H9 (cell line): Measurements from ENCODE around the gene PHACTR1. TPM values are rescaled to one million over a fixed set of nuclear protein-coding genes. Genes with fewer than 3 reads are reported as not detected.

Experiments
- DNase-seq: peaks from one replicate; pipeline ENCODE4 v3.0.0-alpha.2; 2017
- H2AFZ ChIP-seq: one replicate; pipeline ENCODE4 v1.6.1; 2013; ENCODE audit warnings: mild to moderate bottlenecking, low read length, control low read depth, moderate library complexity
- H2AK5ac ChIP-seq: 2 replicates; pipeline ENCODE4 v1.6.1; 2013; ENCODE audit warnings: low read length, control low read depth, mixed read lengths; ENCODE audit not compliant: insufficient read length
- H2BK120ac ChIP-seq: one replicate; pipeline ENCODE4 v1.6.1; 2013; ENCODE audit warnings: low read depth, mild to moderate bottlenecking, low read length, control low read depth, inconsistent platforms; ENCODE audit not compliant: poor library complexity, severe bottlenecking
- H2BK12ac ChIP-seq: 2 replicates; pipeline ENCODE4 v1.6.1; 2013; ENCODE audit warnings: low read length, control low read depth, mixed read lengths, low read depth; ENCODE audit not compliant: insufficient read length
- H2BK15ac ChIP-seq: 2 replicates; pipeline ENCODE4 v1.6.1; 2013; ENCODE audit warnings: low read depth, low read length, control low read depth
- H2BK20ac ChIP-seq: one replicate; pipeline ENCODE4 v1.6.1; 2013; ENCODE audit warnings: low read depth, mild to moderate bottlenecking, low read length, control low read depth, inconsistent platforms; ENCODE audit not compliant: poor library complexity, severe bottlenecking
- H2BK5ac ChIP-seq: 2 replicates; pipeline ENCODE4 v1.6.1; 2013; ENCODE audit warnings: low read length, control low read depth, mixed read lengths; ENCODE audit not compliant: insufficient read length
- H3K14ac ChIP-seq: 2 replicates; pipeline ENCODE4 v1.6.1; 2013; ENCODE audit warnings: low read length, control low read depth; ENCODE audit not compliant: insufficient read depth
- H3K18ac ChIP-seq: 2 replicates; pipeline ENCODE4 v1.6.1; 2013; ENCODE audit warnings: low read depth, mild to moderate bottlenecking, mixed read lengths, low read length, control low read depth; ENCODE audit not compliant: insufficient read length
- H3K23ac ChIP-seq: 2 replicates; pipeline ENCODE4 v1.6.1; 2013; ENCODE audit warnings: low read length, control low read depth, mixed read lengths, low read depth; ENCODE audit not compliant: insufficient read length
- H3K23me2 ChIP-seq: 2 replicates; pipeline ENCODE4 v1.6.1; 2013; ENCODE audit warnings: low read depth, mild to moderate bottlenecking, mixed read lengths, low read length, control low read depth; ENCODE audit not compliant: insufficient read length, poor library complexity, severe bottlenecking
- H3K27ac ChIP-seq: 2 replicates; pipeline ENCODE4 v1.5.1; 2013; ENCODE audit warnings: low read length, control low read depth, mixed read lengths, low read depth; ENCODE audit not compliant: insufficient read length
- H3K27me3 ChIP-seq: 2 replicates; pipeline ENCODE4 v1.6.1; 2013; ENCODE audit warnings: low read length, control low read depth, inconsistent platforms; ENCODE audit not compliant: insufficient read depth
- H3K4ac ChIP-seq: 2 replicates; pipeline ENCODE4 v1.6.1; 2013; ENCODE audit warnings: low read depth, mild to moderate bottlenecking, control low read depth, inconsistent platforms, low read length, moderate library complexity
- H3K4me1 ChIP-seq: 2 replicates; pipeline ENCODE4 v1.6.1; 2013; ENCODE audit warnings: low read length, control low read depth, inconsistent platforms; ENCODE audit not compliant: insufficient read depth
- H3K4me2 ChIP-seq: 2 replicates; pipeline ENCODE4 v1.6.1; 2013; ENCODE audit warnings: low read length, control low read depth, mixed read lengths; ENCODE audit not compliant: insufficient read length, insufficient read depth
- H3K56ac ChIP-seq: 2 replicates; pipeline ENCODE4 v1.6.1; 2013; ENCODE audit warnings: low read depth, mild to moderate bottlenecking, mixed read lengths, low read length, control low read depth; ENCODE audit not compliant: insufficient read length
- H3K79me1 ChIP-seq: 2 replicates; pipeline ENCODE4 v1.6.1; 2013; ENCODE audit warnings: low read depth, mild to moderate bottlenecking, moderate library complexity, low read length, control low read depth, inconsistent platforms; ENCODE audit not compliant: insufficient read depth, poor library complexity, severe bottlenecking
- H3K79me2 ChIP-seq: 2 replicates; pipeline ENCODE4 v1.6.1; 2013; ENCODE audit warnings: low read length, control low read depth, inconsistent platforms; ENCODE audit not compliant: insufficient read depth
- H3K9ac ChIP-seq: 2 replicates; pipeline ENCODE4 v1.6.1; 2013; ENCODE audit warnings: low read length, control low read depth, mixed read lengths; ENCODE audit not compliant: insufficient read length; ENCODE audit errors: extremely low read depth
- H3K9me3 ChIP-seq: one replicate; pipeline ENCODE4 v1.6.1; 2013; ENCODE audit warnings: low read depth, low read length, inconsistent platforms; ENCODE audit not compliant: control insufficient read depth
- H3T11ph ChIP-seq: one replicate; pipeline ENCODE4 v1.6.1; 2013; ENCODE audit warnings: mild to moderate bottlenecking, low read length, control low read depth, inconsistent platforms
- H4K20me1 ChIP-seq: one replicate; pipeline ENCODE4 v1.6.1; 2013; ENCODE audit not compliant: control insufficient read depth, insufficient read length, insufficient read depth
- H4K5ac ChIP-seq: 2 replicates; pipeline ENCODE4 v1.6.1; 2013; ENCODE audit warnings: low read depth, mild to moderate bottlenecking, mixed read lengths, low read length, control low read depth; ENCODE audit not compliant: insufficient read length
- H4K8ac ChIP-seq: replicated peaks from 2 replicates; pipeline ENCODE4 v1.6.1; 2013; ENCODE audit warnings: low read length, control low read depth, mixed read lengths, low read depth; ENCODE audit not compliant: insufficient read length
- H4K91ac ChIP-seq: 2 replicates; pipeline ENCODE4 v1.6.1; 2013; ENCODE audit warnings: low read depth, mild to moderate bottlenecking, moderate library complexity, mixed read lengths, low read length, control low read depth; ENCODE audit not compliant: insufficient read length
- H3K27ac Mint-ChIP-seq, 3 experiments: 2 replicates in 2 of 3; 3 replicates in 1 of 3; pipeline ENCODE4 v1.8.0; 2020 to 2021; ENCODE audit warnings: mixed read lengths in 3 of 3, mild to moderate bottlenecking in 1 of 3, moderate library complexity in 1 of 3
- H3K27me3 Mint-ChIP-seq: 2 replicates; pipeline ENCODE4 v1.8.0; 2021; ENCODE audit warnings: low read depth, mild to moderate bottlenecking, moderate library complexity, mixed read lengths
- H3K36me3 Mint-ChIP-seq, 3 experiments: 2 replicates in 2 of 3; 3 replicates in 1 of 3; pipeline ENCODE4 v1.8.0; 2020 to 2021; ENCODE audit warnings: low read depth in 3 of 3, mixed read lengths in 3 of 3; ENCODE audit not compliant: insufficient read depth in 1 of 3
- H3K4me1 Mint-ChIP-seq, 2 experiments: 2 replicates each; pipeline ENCODE4 v1.8.0; 2020; ENCODE audit warnings: mixed read lengths in 2 of 2
- H3K4me3 Mint-ChIP-seq, 2 experiments: 2 replicates in 1 of 2; 3 replicates in 1 of 2; pipeline ENCODE4 v1.8.0; 2020 to 2021; ENCODE audit warnings: mild to moderate bottlenecking in 2 of 2, mixed read lengths in 2 of 2, moderate library complexity in 1 of 2
- H3K9me3 Mint-ChIP-seq, 2 experiments: 2 replicates in 1 of 2; 3 replicates in 1 of 2; pipeline ENCODE4 v1.8.0; 2020; ENCODE audit warnings: mild to moderate bottlenecking in 2 of 2, mixed read lengths in 2 of 2, moderate library complexity in 1 of 2
- CTCF ChIP-seq: fragments of 200-600 bp; sonication (generic); conservative IDR thresholded peaks from 3 replicates; pipeline ENCODE4 v1.8.0; 2021; ENCODE audit warnings: antibody characterized with exemption, mild to moderate bottlenecking
- WGBS: extraction: QIAGEN DNeasy Blood & Tissue Kit; methylation state at CpG from one replicate; pipeline ENCODE4 v1.1.7; 2013; ENCODE audit warnings: missing lambda C conversion rate, low lambda C conversion rate, mixed read lengths; ENCODE audit not compliant: insufficient read length; ENCODE audit errors: extremely low coverage; 5-methylcytosine and 5-hydroxymethylcytosine counted together
- total RNA-seq: library from RNA; stranded (reverse); gene quantifications from 2 replicates; pipeline ENCODE4 v1.2.1, GENCODE V29; 2021

Gene PHACTR1
- total RNA-seq, 1 experiment from 2014 or later = 15.9 TPM

GRCh38 chr6:13252790-13253189, 536.2 kb downstream of the PHACTR1 start:
- WGBS = no CpG with 5 or more reads among the region's 5 CpGs
- Histone ChIP-seq H3K14ac (no peak overlapping the region), H4K20me1 (no peaks in the 10 kb centered on the region), H3K79me1 (no peaks in the 10 kb centered on the region), H2AFZ (no peak overlapping the region), H3T11ph (no peak overlapping the region), H3K79me2 (no peaks in the 10 kb centered on the region), H3K9ac (no peak overlapping the region), H3K18ac (no peak overlapping the region), H3K27ac (no peak overlapping the region), H3K56ac (no peak overlapping the region), H3K27me3 (no peaks in the 10 kb centered on the region), H3K4me1 (peaks cover 4% of the 10 kb centered on the region; the same call in 1 of the 2 replicates), H4K8ac (no peak overlapping the region), H3K23me2 (no peaks in the 10 kb centered on the region), H2BK20ac (no peak overlapping the region), H2BK15ac (no peak overlapping the region), H2BK5ac (no peak overlapping the region), H2BK120ac (no peak overlapping the region), H2BK12ac (no peak overlapping the region), H3K23ac (no peak overlapping the region), H3K9me3 (peaks cover 8% of the 10 kb centered on the region), H4K5ac (no peak overlapping the region), H3K4me2 (no peak overlapping the region), H3K4ac (no peak overlapping the region), H2AK5ac (no peak overlapping the region), H4K91ac (no peak overlapping the region)
- H3K36me3 Mint-ChIP-seq = peaks cover 15 to 26% (median 20%) of the 10 kb centered on the region in 3 experiments
- H3K4me3 Mint-ChIP-seq = no peak overlapping the region
- no peak overlapping the region for H3K27ac Mint-ChIP-seq
- peaks cover 22% of the 10 kb centered on the region in 2 experiments for H3K4me1 Mint-ChIP-seq
- no peaks in the 10 kb centered on the region; the same call in 1 of the 2 replicates for H3K27me3 Mint-ChIP-seq
- TF ChIP-seq CTCF = no peak
- no peak for DNase-seq
- H3K9me3 Mint-ChIP-seq = peaks cover 21 to 24% of the 10 kb centered on the region in 2 experiments
